Left colon (tissue), 2 donors: ENCODE results near the gene SLC25A38. TPM values are rescaled to one million over a fixed set of nuclear protein-coding genes. Genes with fewer than 3 reads are reported as not detected.
"Not testable (repeated sequence)": the region's sequence is repeated elsewhere in the genome, so short reads cannot be mapped to it uniquely, and the experiment has no call there.

Experiments used
- ATAC-seq: fragments of 200-7000 bp; cut with Tn5 transposase; one replicate; pipeline ENCODE4 v1.9.1; 2020; ENCODE audit warnings: mild to moderate bottlenecking, moderate library complexity
- DNase-seq, 2 donors: peaks; one replicate each; pipeline ENCODE4 v3.0.0-alpha.2; 2020
- intact Hi-C, 2 donors: fragments of 100-400 bp; cut with DNase I in 1 of 2; cut with micrococcal nuclease in 1 of 2; formaldehyde crosslinking; loops; one replicate each; pipeline versions ENCODE4 v1.11.2 to v1.14.0; 2022; cut with DNase I, micrococcal nuclease
- total RNA-seq, 2 donors: library from RNA; stranded (reverse); fragmentation: NEBNext Ultra II Directional; extraction: Animal tissue kit (Norgen Biotek cat#: 25700); gene quantifications; one replicate each; pipeline ENCODE4 v1.2.1, GENCODE V29; 2021
- donor health status: DM: no; HTN: no; CAD: no.
- donor health status: DM: yes; HTN: yes; CAD: no.

Gene SLC25A38
- total RNA-seq, 2 donors from 2014 or later: 38.2 to 40.7 TPM

DNA sequence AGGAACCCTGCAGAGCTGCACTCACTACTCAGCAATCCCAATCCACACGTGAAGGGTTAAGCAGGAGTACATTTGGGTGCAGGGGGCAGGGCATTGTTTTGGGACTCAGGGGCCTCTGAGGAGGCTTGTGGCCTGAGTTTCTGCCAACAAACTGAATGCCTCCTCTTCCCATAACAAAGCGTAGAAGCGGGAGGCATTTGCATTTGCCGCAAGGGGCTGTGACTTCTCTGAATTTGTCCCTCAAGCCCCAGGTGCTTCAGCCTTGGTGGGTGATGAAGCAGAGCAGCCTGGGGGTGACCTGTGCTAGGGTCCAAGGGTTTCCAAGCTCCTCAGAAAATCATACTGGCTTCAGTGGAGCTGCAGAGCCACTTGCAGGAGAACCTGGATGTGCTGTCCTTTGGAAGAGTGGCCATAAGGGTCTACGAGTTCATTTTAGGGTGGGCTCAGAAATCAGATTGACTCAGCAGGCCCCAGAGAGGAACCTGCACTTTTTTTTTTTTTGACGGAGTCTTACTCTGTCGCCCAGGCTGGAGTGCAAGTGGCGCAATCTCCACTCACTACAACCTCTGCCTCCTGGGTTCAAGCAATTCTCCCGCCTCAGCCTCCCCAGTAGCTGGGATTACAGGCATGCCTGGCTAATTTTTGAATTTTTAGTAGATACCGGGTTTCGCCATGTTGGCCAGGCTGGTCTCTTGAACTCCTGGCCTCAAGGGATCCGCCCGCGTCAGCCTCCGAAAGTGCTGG, 21.9 kb downstream of the SLC25A38 start:
- no peak for ATAC-seq
- intact Hi-C loops: no loop called here
- no peak for DNase-seq

DNA sequence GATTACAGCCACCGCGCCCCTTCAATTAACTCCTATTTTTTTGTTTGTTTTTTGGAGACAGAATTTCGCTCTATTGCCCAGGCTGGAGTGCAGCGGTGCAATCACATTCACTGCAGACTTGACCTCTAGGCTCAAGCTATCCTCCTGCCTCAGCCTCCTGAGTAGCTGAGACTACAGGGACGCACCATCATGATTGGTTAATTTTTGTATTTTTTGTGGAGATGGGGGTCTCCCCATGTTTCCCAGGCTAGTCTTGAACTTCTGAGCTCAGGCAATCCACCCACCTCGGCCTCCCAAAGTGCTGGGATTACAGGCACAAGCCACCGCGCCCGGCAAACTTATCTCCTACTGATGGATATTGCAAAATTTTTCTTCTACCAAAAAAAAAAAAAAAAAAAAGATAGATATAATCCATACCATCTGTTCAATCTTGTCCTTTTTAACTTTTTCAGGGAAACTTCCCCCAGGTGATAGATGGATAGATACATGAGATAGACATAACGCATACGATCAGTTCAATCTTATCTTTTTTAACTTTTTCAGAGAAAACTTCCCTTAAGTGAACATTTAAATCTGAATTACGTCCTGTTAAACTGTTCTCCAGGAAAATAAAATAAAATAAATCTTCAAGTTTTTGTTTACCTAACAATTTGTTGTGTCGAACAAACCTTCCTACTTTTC, 22.7 kb downstream of the SLC25A38 start:
- intact Hi-C loops: no loop called here
- DNase-seq: no peak
- ATAC-seq: no peak

DNA sequence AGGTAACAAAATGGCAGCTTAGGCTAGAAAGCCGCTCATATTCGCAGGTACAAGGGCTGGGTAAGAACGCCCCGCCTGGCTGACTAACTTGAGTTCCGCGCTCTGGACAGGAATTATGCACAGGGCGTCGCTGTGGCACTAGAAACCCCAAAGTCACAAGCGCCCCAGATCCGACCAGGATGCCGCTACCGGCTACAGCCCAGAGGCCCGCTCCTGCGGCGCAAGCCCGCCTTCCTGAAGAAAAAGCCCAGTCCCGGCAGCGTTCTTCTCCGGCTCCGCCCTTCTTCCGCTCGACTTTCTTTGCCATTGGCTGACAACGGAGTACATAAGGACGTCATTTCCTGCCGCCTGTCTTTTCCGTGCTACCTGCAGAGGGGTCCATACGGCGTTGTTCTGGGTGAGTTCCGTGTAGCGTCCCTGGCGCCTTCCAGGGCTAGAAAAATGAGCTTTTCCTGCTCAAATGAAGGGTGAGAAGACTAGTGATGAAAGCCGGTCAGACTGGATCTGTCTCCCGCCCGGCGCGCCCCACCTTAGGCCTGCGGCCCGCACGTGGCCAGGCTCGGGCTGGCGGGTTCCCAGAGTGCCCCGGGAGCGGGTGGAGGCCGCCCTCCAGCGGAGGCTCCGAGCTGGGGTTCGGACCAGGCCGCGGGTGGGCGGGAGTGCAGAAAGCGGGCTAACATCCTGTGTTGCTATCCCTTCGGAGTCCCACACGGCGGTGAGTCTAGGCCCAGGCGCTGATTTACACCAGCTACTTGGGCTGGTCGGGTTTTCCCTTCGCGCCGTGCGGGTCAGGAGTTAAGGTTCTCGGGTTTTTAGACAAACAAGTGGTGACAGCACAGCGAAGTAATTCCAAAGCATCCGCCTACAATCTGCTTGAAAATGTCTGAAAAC, 23.4 kb downstream of the SLC25A38 start, which contains the start of gene RPSA:
Gene RPSA, plus strand, starts transcription at position 353 of the 891 bp plus-strand sequence. CDS start 934 bp downstream, outside the sequence.
- intact Hi-C loops: no loop called here
- ATAC-seq (peak; percentile 89), DNase-seq (peak; percentile 95 to 98)

DNA sequence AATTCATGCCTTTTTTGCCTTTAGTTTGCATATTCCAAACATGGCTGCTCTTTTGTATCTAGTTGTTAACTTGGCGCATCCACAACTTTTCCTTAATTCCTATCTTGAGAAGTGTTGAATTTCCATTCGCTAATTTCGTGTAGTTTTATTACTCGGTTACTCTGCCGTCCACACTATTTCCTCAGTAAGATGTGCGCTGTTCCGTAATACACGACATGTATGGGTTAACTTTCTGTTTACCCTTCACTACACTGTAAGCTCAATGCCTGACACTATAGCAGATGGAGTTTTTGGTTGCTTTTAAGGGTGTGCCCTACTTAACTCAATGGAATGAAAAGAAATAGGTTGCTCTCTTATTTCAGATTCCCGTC, 24.1 kb downstream of the SLC25A38 start:
- no peak for DNase-seq
- intact Hi-C loops: no loop called here
- peak; percentile 38 for ATAC-seq

DNA sequence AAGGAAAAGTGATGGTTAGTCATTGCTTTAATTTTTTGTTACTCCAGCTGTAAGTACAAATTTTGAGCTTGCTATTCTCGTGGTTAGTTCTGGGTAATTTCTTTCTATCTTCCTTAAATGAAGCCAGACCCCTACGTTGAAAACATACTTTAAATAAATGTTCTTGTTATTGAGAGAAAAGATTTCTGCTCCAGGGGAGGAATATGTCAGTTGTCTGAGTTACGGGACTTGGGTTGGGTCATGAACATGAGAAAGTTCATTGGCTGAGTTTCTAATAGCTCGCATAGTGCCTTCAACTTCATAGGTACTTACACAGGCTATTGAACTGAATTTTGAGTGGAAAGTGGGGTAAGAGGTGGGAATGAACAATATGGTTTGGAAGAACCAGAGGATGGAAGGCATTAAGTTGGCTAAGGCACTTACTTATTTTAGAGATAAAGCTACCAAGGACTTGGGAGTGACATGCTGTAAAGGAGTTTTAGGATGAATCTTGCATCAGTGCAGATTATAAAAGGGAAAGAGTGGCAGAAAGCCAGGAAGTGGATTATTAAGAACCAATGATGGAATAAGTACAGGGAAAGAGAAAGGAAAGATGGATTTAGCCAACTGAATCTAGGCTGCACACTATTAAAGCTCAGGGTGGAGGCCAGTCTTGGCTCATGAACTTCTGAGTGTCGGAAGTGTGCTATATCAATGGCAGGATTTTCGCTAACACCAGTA, 24.8 kb downstream of the SLC25A38 start:
- DNase-seq (no peak), ATAC-seq (no peak)
- intact Hi-C loops: no loop called here

DNA sequence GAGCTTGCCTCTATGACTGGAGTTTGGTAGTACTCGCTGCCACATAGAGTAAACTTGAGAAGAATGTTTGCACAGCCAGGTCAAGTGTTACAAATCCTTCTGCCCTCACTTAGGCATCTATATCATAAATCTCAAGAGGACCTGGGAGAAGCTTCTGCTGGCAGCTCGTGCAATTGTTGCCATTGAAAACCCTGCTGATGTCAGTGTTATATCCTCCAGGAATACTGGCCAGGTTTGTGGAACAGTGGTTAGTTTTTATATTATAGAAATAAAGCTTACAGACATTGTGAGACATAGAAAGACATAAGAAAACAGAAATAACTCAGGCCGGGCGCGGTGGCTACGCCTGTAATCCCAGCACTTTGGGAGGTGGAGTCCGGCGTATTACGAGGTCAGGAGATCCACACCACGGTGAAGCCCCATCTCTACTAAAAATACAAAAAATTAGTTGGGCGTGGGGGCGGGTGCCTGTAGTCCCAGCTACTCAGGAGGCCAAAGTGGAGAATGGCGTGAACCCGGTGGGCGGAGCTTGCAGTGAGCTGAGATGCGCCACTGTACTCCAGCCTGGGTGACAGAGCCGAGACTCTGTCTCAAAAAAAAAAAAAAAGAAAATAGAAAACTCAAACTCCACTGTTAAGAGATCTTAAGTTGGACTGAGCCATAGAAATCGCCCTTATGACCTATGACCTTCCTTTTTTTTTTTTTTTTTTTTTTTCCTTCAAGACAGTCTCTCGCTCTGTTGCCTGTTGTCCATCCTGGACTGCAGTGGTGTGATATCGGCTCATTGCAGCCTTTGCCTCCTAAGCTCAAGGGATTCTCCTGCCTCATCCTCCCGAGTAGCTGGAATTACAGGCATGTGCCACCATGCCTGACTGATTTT, 25.6 kb downstream of the SLC25A38 start:
- intact Hi-C loops: no loop called here
- DNase-seq: no peak
- no peak for ATAC-seq

DNA sequence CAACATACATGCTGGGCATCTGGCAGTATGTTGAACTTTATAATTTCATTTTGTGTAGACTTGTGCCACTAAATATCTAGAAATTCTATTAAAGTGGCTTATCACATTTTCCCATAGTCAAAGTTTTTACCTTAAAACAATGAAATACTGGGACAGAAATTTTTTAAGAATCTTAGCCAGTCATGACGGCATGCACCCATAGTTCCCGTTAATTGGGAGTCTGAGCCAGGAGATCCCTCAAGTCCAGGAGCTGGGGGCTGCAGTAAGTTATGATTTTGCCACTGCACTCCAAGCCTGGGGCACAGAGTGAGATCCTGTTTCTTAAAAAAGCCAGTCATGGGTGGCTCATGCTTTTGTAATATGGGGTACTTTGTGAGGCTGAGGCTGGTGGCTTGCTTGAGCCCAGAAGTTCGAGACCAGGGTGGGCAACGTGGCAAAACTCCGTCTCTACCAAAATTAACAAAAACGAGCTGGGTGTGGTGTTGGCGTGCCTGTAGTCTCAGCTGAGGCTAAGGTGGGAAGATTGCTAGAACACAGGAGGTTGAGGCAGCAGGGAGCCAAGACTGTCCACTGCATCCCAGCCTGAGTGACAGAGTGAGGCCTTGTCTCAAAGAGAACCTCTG, 26.5 kb downstream of the SLC25A38 start:
- DNase-seq: no peak
- ATAC-seq: no peak
- intact Hi-C loops: no loop called here

DNA sequence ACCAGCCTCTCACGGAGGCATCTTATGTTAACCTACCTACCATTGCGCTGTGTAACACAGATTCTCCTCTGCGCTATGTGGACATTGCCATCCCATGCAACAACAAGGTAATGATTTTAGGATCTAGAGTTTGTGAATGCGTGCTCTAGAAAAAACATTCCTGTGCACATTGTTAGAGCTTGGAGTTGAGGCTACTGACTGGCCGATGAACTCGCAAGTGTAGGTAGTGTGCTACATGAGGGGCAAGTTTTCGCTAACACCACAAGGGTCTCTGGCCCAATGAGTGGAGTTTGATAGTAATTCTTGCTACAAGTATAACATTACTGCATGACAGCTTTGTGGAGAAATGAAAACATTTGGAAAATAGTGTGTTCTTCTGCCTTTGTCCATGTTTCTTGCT, 27.7 kb downstream of the SLC25A38 start:
- ATAC-seq (no peak), DNase-seq (no peak)
- intact Hi-C loops: no loop called here

DNA sequence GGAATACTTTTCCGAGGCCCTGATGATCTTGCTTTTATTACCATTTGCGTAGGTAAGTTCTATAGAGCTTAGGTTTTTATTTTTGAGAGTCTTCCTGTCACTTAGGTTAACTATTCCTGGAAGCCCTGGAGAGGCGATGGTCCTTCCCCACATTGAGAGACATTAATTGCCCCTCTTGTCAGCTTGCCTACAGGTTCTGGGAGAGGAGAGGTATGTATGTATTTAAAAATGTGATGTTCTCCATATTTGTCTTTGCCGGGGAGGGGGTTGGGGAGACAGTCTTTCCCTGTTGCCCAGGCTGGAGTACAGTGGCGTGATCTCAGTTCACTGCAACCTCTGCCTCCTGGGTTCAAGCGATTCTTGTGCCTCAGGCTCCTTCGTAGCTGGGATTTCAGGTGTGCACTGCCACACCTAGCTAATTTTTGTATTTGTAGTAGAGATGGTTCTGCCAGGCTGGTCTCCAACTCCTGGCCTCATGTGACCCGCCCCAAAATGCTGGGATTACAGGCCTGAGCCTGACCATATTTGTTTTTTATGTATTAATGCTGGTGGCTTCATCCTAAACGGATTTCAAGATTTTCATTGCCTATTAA, 29.6 kb downstream of the SLC25A38 start:
- intact Hi-C loops: no loop called here

DNA sequence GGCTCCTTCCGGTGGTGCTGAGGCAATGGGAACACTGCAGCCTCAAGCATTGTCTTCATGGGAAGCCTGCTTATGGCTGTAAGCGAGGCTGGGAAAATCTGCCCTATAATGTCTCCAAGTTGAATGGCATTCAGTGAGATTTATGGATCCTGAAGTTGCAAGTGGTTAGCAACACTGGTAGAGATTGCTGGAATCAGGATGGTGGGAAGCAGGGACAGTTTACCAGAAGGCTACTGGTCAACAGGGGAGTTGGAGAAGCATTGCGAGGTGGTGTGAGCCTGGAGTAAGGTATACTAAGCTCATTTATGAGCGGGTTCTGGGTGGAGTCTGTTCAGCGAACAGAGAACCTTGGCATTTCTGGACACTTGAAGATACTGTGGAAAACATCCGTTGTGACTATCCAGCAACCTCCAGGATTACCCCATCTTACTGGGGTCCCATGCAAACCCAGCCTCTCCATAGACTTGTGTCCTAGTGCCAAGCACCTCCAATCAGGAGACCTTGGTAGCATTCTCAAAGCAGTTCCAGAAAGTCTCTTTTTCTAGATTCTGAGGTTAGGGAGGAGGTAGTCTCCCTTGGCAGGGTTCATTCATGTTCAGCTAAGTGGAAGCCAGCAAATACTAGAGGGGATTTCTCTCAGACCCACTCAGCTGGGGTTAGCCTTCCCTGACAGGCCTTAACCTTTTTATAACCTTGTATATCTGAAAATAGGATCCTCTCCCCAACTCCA, 30.7 kb downstream of the SLC25A38 start:
- ATAC-seq (peak; percentile 23), DNase-seq (no peak)
- intact Hi-C loops: no loop called here

More for the DNA sequence above, 29.6 kb downstream of the SLC25A38 start:
- no peak for ATAC-seq
- DNase-seq: no peak

DNA sequence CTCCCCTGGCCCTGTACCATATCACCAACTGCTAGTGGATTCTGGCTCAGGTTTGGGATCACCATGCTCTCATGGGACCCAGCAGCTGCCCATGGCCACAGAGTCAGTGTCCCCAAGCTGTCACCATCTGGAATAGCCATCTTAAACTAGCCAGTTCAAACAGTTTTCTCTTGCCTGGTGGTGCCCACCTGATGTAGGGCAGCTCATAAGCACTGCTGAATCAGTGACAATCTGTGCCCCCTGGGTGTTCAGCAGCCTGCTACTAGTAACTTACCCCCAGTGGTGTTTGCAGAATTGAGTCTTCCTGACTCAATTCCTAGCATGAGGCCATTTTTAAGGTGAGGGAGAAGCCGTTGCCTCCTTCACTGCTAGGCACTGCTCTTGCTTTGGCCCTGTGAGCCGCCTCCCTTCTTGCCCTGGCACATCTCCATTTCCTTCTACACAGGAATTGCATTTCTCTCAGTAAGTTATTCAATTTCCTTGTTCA, 31.3 kb downstream of the SLC25A38 start:
- DNase-seq (peak; percentile 51 to 55), ATAC-seq (peak; percentile 79)
- intact Hi-C loops: no loop called here

DNA sequence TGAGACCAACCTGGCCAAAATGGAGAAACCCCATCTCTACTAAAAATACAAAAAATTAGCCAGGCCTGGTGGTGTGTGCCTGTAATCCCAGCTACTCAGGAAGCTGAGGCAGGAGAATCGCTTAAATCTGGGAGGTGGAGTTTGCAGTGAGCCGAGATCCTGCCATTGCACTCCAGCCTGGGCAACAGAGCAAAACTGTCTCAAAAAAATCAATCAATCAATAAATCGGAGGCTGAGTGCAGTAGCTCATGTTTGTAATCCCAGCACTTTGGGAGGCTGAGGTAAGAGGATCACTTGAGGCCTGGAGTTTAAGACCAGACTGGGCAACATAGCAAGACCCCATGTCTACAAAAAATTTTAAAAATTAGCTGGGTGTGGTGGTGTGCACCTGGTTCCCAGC, 32.1 kb downstream of the SLC25A38 start:
- DNase-seq, intact Hi-C loops, ATAC-seq: not testable (repeated sequence)

DNA sequence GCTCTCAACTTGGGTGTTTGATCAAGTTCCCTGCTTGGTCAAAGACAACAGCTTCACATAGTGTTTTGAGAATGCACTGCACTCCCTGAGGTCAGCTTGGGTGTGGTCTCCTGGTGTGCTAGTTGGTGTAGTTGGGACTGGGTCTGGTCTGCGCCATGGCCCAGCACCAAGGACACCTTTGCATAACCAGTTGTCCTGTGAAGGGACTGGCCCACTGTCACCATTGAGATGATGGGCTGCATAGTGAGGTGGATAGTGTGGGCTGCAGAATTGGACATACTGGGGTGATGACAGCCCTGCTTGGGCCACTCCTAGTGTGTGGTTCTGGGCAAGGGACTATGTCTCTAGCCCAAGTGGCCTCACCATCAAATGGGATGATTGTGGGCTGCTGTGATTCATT, 32.8 kb downstream of the SLC25A38 start:
- intact Hi-C loops: no loop called here
- ATAC-seq: peak; percentile 11
- no peak for DNase-seq

DNA sequence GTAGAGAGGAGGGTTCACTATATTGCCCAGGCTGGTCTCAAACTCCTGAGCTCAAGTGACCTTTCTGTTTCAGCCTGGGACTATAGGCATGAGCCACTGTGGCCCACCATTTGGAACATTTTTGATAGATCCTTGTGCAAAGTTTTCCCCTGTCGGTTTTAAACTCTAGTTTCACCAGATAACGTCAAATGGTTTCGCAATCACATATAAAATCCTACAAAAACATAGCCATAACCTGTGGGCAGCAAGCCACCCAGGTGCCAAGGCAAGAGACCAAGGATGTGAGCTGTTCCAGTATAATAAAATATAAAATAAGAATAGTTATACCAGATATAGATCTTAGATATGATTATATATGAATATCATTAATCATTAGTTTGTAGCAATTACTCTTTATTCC, 33.8 kb downstream of the SLC25A38 start:
- intact Hi-C loops, DNase-seq, ATAC-seq: not testable (repeated sequence)

DNA sequence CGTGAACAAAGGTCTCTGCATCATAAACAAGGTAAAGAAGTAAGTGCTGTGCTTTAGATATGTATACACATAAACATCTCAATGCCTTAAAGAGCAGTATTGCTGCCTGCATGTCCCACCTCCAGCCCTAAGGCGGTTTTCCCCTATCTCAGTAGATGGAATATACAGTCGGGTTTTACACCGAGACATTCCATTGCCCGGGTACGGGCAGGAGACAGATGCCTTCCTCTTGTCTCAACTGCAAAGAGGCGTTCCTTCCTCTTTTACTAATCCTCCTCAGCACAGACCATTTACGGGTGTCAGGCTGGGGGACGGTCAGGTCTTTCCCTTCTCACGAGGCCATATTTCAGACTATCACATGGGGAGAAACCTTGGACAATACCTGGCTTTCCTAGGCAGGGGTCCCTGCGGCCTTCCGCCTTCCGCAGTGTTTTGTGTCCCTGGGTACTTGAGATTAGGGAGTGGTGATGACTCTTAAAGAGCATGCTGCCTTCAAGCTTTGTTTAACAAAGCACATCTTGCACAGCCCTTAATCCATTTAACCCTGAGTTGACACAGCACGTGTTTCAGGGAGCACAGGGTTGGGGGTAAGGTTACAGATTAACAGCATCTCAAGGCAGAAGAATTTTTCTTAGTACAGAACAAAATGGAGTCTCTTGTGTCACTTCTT, 35.5 kb downstream of the SLC25A38 start:
- ATAC-seq, intact Hi-C loops, DNase-seq: not testable (repeated sequence)
